ENCODE results near the gene AXL. TPM values are rescaled to one million over a fixed set of nuclear protein-coding genes. Genes with fewer than 3 reads are reported as not detected.

Gene AXL
- total and polyA plus RNA-seq, 9 of the 15 experiments (the other 6 are each of a cell fraction or from before 2014, with no cell fraction given) = 0.80 to 6.6 (median 1.6) TPM

GRCh38 chr19:41310033-41310831 is 91.2 kb downstream of the AXL start, which contains the start of gene CCDC97 (continued):
- TF ChIP-seq NFE2L1 (tag; IDR thresholded peaks at IDR 0.05; ENCODE audit: borderline replicate concordance, low read depth) = no peak
- no peak for TF ChIP-seq CREB3 (tag; conservative IDR thresholded peaks at IDR 0.05; ENCODE audit: low read depth)
- TF ChIP-seq CHD2 (IDR thresholded peaks at IDR 0.05; ENCODE audit: low read depth, low read length) = no peak; the same call in 1 of the 2 replicates
- no peak for TF ChIP-seq PCBP2 (IDR thresholded peaks at IDR 0.05; ENCODE audit: low read depth, low read length, poor library complexity, severe bottlenecking)
- TF ChIP-seq ZBTB8A (IDR thresholded peaks at IDR 0.05; ENCODE audit: partially characterized antibody) = no peak
- TF ChIP-seq, protein P1, sequence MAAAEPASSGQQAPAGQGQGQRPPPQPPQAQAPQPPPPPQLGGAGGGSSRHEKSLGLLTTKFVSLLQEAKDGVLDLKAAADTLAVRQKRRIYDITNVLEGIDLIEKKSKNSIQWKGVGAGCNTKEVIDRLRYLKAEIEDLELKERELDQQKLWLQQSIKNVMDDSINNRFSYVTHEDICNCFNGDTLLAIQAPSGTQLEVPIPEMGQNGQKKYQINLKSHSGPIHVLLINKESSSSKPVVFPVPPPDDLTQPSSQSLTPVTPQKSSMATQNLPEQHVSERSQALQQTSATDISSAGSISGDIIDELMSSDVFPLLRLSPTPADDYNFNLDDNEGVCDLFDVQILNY (CRISPR knock-in tag; IDR thresholded peaks at IDR 0.05) = no peak
- no peak for TF ChIP-seq ZNF561 (CRISPR knock-in tag; conservative IDR thresholded peaks at IDR 0.05)
- no peak for TF ChIP-seq HOXB6 (CRISPR knock-in tag; IDR thresholded peaks at IDR 0.05; ENCODE audit: borderline replicate concordance)
- no peak for TF ChIP-seq CBX8 (IDR thresholded peaks at IDR 0.05; ENCODE audit: borderline replicate concordance, extremely low read depth, low read depth, low read length, poor library complexity, severe bottlenecking)
- TF ChIP-seq PRPF4 (IDR thresholded peaks at IDR 0.05; ENCODE audit: insufficient read depth, low read depth, low read length, poor library complexity, severe bottlenecking) = no peak
- TF ChIP-seq, protein P2, sequence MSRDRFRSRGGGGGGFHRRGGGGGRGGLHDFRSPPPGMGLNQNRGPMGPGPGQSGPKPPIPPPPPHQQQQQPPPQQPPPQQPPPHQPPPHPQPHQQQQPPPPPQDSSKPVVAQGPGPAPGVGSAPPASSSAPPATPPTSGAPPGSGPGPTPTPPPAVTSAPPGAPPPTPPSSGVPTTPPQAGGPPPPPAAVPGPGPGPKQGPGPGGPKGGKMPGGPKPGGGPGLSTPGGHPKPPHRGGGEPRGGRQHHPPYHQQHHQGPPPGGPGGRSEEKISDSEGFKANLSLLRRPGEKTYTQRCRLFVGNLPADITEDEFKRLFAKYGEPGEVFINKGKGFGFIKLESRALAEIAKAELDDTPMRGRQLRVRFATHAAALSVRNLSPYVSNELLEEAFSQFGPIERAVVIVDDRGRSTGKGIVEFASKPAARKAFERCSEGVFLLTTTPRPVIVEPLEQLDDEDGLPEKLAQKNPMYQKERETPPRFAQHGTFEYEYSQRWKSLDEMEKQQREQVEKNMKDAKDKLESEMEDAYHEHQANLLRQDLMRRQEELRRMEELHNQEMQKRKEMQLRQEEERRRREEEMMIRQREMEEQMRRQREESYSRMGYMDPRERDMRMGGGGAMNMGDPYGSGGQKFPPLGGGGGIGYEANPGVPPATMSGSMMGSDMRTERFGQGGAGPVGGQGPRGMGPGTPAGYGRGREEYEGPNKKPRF (IDR thresholded peaks at IDR 0.05; ENCODE audit: low read depth, low read length) = no peak
- TF ChIP-seq FOXJ3 (CRISPR knock-in tag; IDR thresholded peaks at IDR 0.05) = no peak
- peak; percentile 88 for TF ChIP-seq MTA1 (IDR thresholded peaks at IDR 0.05; ENCODE audit: borderline replicate concordance)
- TF ChIP-seq SAFB (IDR thresholded peaks at IDR 0.05; ENCODE audit: borderline replicate concordance, low read depth, low read length) = peak; percentile 93
- TF ChIP-seq SREBF2 (CRISPR knock-in tag; IDR thresholded peaks at IDR 0.05) = no peak
- no peak for TF ChIP-seq MCM7 (IDR thresholded peaks at IDR 0.05)
- no peak for TF ChIP-seq SETDB1 (IDR thresholded peaks at IDR 0.05; ENCODE audit: low read length)
- no peak for TF ChIP-seq SPI1 (IDR thresholded peaks at IDR 0.05; ENCODE audit: borderline replicate concordance, low read depth, low read length)
- TF ChIP-seq ZNF124 (CRISPR knock-in tag; IDR thresholded peaks at IDR 0.05) = no peak
- TF ChIP-seq, protein P3, sequence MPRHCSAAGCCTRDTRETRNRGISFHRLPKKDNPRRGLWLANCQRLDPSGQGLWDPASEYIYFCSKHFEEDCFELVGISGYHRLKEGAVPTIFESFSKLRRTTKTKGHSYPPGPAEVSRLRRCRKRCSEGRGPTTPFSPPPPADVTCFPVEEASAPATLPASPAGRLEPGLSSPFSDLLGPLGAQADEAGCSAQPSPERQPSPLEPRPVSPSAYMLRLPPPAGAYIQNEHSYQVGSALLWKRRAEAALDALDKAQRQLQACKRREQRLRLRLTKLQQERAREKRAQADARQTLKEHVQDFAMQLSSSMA (CRISPR knock-in tag; IDR thresholded peaks at IDR 0.05) = peak; percentile 41; the same call in 1 of the 2 replicates
